ENCODE data around the gene CDPF1.

Gene CDPF1

GRCh38 chr22:46250035-46250782 lies at the start of gene CDPF1:
CDPF1 (minus strand) TSS chr22:46250293; CDS start chr22:46248284, 2,009 bp downstream.
- peak; percentile 20 for DNase-seq

- DNase-seq: no peak
These were observed 49.0 kb upstream of the CDPF1 start for GRCh38 chr22:46299101-46299500.

GRCh38 chr22:46297151-46297812 lies 47.2 kb upstream of the CDPF1 start:
- no peak for DNase-seq

- peak; percentile 91 for DNase-seq
These were observed 46.4 kb upstream of the CDPF1 start, which contains the start of gene GTSE1 for GRCh38 chr22:46296257-46297150. GTSE1 (plus strand) TSS chr22:46296870; CDS start chr22:46297401, 531 bp downstream.

GRCh38 chr22:46295277-46295971 lies 45.3 kb upstream of the CDPF1 start:
- DNase-seq: no peak

GRCh38 chr22:46294784-46295183 lies 44.7 kb upstream of the CDPF1 start:
- no peak for DNase-seq

GRCh38 chr22:46293577-46294260 lies 43.6 kb upstream of the CDPF1 start:
- no peak for DNase-seq

- no peak for DNase-seq
These were observed 42.6 kb upstream of the CDPF1 start for GRCh38 chr22:46292732-46293131.

- DNase-seq: no peak
These were observed 42.1 kb upstream of the CDPF1 start for GRCh38 chr22:46292173-46292572.

GRCh38 chr22:46290843-46291785 lies 41.0 kb upstream of the CDPF1 start:
- DNase-seq: no peak

GRCh38 chr22:46290121-46290842 lies 40.2 kb upstream of the CDPF1 start:
- no peak for DNase-seq

- DNase-seq: no peak
These were observed 39.3 kb upstream of the CDPF1 start for GRCh38 chr22:46289244-46289891.

GRCh38 chr22:46288846-46289243 lies 38.8 kb upstream of the CDPF1 start:
- no peak for DNase-seq

- no peak for DNase-seq
These were observed 38.0 kb upstream of the CDPF1 start for GRCh38 chr22:46287873-46288751.

GRCh38 chr22:46286941-46287872 lies 37.1 kb upstream of the CDPF1 start:
- no peak for DNase-seq

GRCh38 chr22:46286006-46286405 lies 35.9 kb upstream of the CDPF1 start:
- DNase-seq: no peak

Data from NCI-H1436 treated with DMSO at 0.1 percent for 48 hours (cell line).